ENCODE measurements around the gene KAZN.

- TF ChIP-seq CTCF (IDR thresholded peaks at IDR 0.05; ENCODE audit: low read length) (no peak), EZH2 (IDR thresholded peaks at IDR 0.05; ENCODE audit: borderline replicate concordance, low read length) (no peak)
Observed at GRCh38 chr1:15012822-15013221, 414.3 kb downstream of the KAZN start.
